Erythroblast (primary cell): ENCODE measurements around the gene CIROP.

ENCODE experiments used
- GATA1 ChIP-seq: IDR thresholded peaks from 2 replicates; pipeline ENCODE4 v1.6.1; 2011; ENCODE audit warnings: low read depth, mild to moderate bottlenecking, control low read depth, low read length, moderate library complexity
- POLR2A ChIP-seq: IDR thresholded peaks from 2 replicates; pipeline ENCODE4 v1.6.1; 2011; ENCODE audit warnings: mild to moderate bottlenecking, low read length

- no peak for TF ChIP-seq POLR2A
- TF ChIP-seq GATA1 = no peak
Measured at GRCh38 chr14:23093526-23093925, 11.3 kb downstream of the CIROP start.
